LNCAP (cell line): Measurements from ENCODE around the gene ELFN1.

Experiments
- CTCF ChIP-seq: fragments of 450-650 bp; IDR thresholded peaks from 2 replicates; pipeline ENCODE4 v1.5.1; 2017; ENCODE audit warnings: mild to moderate bottlenecking

ELFN1 gene

DNA sequence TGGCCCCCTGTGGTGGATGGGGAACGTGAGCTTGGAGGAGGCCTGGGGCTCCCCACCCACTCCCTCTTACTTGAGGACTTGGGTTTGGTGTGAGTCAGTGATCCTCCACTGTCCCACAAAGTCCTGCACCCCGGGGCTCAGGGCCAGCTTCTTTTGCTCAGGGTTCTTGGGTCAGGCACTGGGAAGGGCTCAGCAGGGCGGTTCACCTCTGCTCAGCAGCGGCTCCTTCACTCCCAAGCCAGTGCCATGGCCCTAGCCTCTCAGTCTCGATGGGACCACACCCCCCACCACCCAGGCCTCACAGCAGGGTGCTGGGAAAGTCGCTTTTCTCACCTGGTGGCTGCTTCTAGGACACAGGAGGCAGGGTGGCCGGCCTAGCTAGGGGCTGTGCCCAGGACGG, 59.1 kb downstream of the ELFN1 start:
- no peak for TF ChIP-seq CTCF

GRCh38 chr7:1729773-1730172, 59.7 kb downstream of the ELFN1 start:
- TF ChIP-seq CTCF: no peak

DNA sequence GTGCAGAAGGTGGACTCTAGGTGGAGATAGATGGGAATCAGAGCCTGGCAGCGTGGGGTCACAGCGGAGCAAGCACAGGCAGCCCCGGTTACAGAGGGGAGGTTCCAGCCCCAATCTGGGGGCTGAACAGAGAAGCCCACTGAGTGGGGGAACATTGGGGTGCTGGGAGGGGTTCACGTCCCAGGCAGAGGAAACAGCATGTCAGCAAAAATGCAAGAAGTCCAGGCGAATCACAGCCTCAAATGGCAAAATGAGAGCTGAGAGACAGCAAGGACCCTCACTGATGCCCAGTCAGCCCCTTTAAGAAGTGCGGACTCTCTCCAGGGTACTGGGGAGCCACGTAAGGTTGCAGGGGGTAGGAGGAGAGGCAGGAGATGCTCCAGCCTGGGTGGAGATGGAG, 62.0 kb downstream of the ELFN1 start:
- TF ChIP-seq CTCF: no peak

GRCh38 chr7:1732645-1733044, 62.6 kb downstream of the ELFN1 start:
- TF ChIP-seq CTCF: no peak

DNA sequence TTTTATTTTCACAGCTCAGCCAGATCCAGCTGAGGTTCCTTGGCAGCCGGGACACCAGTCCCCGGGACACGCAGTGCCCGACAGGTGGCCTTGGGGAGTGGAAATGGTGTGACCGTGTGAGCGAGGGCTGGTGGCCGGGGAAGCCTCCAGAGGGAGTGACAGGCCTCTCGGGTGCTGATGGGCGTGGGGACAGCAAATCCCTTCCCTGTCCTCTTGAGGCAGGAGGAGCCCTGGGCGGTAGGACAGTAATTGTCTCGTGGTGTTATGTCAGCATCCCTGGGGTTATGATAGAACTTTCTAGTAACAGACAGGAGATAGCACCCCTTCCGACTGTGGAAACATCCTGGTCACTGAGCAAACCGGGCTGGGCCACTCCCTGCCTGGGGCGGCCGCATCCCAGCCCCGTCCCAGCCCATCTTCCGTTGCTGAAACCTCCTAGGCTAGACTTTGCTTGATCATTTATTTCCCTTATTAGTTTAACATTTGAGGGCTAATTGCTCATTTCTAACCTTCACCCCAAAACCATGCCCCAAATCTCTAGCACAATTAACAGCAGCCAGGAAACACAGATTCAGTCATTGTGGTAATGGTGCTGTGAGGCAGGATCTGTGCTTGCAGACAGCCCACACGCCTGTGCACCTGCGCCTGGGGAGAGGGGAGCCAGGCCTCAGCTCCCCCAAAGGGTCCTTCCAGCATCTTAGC, 63.3 kb downstream of the ELFN1 start:
- no peak for TF ChIP-seq CTCF

GRCh38 chr7:1733908-1734730, 64.0 kb downstream of the ELFN1 start:
- TF ChIP-seq CTCF: no peak

GRCh38 chr7:1735262-1735661, 65.2 kb downstream of the ELFN1 start:
- no peak for TF ChIP-seq CTCF
